HepG2 (cell line): Measurements from ENCODE around the gene LTA4H. TPM values are rescaled to one million over a fixed set of nuclear protein-coding genes. Genes with fewer than 3 reads are reported as not detected.

Experiments
- CBFB ChIP-seq: sonication (generic); formaldehyde crosslinking; IDR thresholded peaks from 2 replicates; pipeline ENCODE4 v1.4.0; 2020; ENCODE audit warnings: missing genetic modification reagents
- ESRRA ChIP-seq: sonication (generic); formaldehyde crosslinking; IDR thresholded peaks from 2 replicates; pipeline ENCODE4 v1.5.1; 2020; ENCODE audit warnings: mild to moderate bottlenecking, low read depth, missing genetic modification reagents
- HMG20A ChIP-seq: IDR thresholded peaks from 2 replicates; pipeline ENCODE4 v1.6.1; 2016; ENCODE audit warnings: borderline replicate concordance
- MED1 ChIP-seq: sonication (generic); formaldehyde crosslinking; IDR thresholded peaks from 2 replicates; pipeline ENCODE4 v1.4.0; 2020; ENCODE audit warnings: missing genetic modification reagents
- TBX3 ChIP-seq: fragments of 450-650 bp; IDR thresholded peaks from 2 replicates; pipeline ENCODE4 v1.6.1; 2017; ENCODE audit warnings: antibody characterized with exemption, mild to moderate bottlenecking, inconsistent platforms, borderline replicate concordance
- polyA plus RNA-seq, 8 experiments: library from polyadenylated mRNA; depleted of rRNA in 3 of 8; stranded (reverse) in 7 of 8; unstranded in 1 of 8; fragments of >200 nt; fragmentation: Illumina TruSeq in 4 of 8; extraction: Trizol in 4 of 8; gene quantifications; 2 replicates each; pipeline versions ENCODE4 v1.2.1 to v1.2.3, GENCODE V29; 2011 to 2016; ENCODE audit warnings: low read depth in 4 of 8, missing spikeins in 1 of 8, mixed read lengths in 1 of 8; ENCODE audit not compliant: insufficient read depth in 1 of 8
- total RNA-seq, 5 experiments: library from RNA; depleted of rRNA; stranded (reverse); fragments of >200 nt; fragmentation: Illumina TruSeq; extraction: Trizol; gene quantifications; 2 replicates each; pipeline ENCODE4 v1.2.3, GENCODE V29; 2016; ENCODE audit warnings: low read depth in 1 of 5
- TF ChIP-seq, protein P1 (sequence below): sonication (generic); formaldehyde crosslinking; IDR thresholded peaks from 2 replicates; pipeline ENCODE4 v1.9.0; 2021; ENCODE audit warnings: mild to moderate bottlenecking, missing genetic modification reagents
- TF ChIP-seq, protein P2 (sequence below): sonication (generic); formaldehyde crosslinking; IDR thresholded peaks from 2 replicates; pipeline ENCODE4 v1.4.0; 2020; ENCODE audit warnings: mild to moderate bottlenecking, missing genetic modification reagents, borderline replicate concordance

LTA4H gene
- total and polyA plus RNA-seq, 2 of the 13 experiments (the other 11 are each of a cell fraction or from before 2014, with no cell fraction given), result 87.5 to 90.4 TPM

DNA sequence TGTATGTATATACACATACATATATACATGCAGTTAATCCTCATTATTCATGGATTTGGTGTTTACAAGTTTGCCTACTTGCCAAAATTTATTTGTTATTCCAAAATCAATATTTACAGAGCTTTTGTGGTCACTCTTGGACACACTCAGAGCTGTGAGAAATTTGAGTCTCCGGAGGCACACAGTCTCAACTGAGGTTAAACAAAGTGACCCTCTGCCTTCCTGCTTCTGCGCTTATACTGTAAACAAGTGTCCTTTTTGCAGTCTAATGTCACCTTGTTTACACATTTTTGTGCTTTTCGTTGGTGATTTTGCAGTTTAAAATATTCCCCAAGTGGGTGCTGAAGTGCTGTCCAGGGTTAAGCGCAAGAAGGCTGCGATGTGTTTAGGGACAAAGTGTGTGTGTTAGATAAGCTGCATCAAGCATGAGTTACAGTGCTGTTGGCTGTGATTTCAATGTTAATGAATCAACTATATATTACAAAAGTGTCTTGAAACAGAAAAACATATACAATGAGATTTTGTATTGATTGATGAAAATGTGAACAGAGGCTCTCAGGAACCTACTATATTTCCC lies 13.1 kb upstream of the LTA4H start (continued):
- TF ChIP-seq, protein P1, sequence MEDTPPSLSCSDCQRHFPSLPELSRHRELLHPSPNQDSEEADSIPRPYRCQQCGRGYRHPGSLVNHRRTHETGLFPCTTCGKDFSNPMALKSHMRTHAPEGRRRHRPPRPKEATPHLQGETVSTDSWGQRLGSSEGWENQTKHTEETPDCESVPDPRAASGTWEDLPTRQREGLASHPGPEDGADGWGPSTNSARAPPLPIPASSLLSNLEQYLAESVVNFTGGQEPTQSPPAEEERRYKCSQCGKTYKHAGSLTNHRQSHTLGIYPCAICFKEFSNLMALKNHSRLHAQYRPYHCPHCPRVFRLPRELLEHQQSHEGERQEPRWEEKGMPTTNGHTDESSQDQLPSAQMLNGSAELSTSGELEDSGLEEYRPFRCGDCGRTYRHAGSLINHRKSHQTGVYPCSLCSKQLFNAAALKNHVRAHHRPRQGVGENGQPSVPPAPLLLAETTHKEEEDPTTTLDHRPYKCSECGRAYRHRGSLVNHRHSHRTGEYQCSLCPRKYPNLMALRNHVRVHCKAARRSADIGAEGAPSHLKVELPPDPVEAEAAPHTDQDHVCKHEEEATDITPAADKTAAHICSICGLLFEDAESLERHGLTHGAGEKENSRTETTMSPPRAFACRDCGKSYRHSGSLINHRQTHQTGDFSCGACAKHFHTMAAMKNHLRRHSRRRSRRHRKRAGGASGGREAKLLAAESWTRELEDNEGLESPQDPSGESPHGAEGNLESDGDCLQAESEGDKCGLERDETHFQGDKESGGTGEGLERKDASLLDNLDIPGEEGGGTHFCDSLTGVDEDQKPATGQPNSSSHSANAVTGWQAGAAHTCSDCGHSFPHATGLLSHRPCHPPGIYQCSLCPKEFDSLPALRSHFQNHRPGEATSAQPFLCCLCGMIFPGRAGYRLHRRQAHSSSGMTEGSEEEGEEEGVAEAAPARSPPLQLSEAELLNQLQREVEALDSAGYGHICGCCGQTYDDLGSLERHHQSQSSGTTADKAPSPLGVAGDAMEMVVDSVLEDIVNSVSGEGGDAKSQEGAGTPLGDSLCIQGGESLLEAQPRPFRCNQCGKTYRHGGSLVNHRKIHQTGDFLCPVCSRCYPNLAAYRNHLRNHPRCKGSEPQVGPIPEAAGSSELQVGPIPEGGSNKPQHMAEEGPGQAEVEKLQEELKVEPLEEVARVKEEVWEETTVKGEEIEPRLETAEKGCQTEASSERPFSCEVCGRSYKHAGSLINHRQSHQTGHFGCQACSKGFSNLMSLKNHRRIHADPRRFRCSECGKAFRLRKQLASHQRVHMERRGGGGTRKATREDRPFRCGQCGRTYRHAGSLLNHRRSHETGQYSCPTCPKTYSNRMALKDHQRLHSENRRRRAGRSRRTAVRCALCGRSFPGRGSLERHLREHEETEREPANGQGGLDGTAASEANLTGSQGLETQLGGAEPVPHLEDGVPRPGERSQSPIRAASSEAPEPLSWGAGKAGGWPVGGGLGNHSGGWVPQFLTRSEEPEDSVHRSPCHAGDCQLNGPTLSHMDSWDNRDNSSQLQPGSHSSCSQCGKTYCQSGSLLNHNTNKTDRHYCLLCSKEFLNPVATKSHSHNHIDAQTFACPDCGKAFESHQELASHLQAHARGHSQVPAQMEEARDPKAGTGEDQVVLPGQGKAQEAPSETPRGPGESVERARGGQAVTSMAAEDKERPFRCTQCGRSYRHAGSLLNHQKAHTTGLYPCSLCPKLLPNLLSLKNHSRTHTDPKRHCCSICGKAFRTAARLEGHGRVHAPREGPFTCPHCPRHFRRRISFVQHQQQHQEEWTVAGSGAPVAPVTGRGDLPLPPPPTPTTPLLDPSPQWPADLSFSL, result no peak
- TF ChIP-seq ESRRA (CRISPR knock-in tag) (no peak), HMG20A (CRISPR knock-in tag) (peak; percentile 86; the same call in 1 of the 2 replicates), TBX3 (peak; percentile 96), CBFB (CRISPR knock-in tag) (peak; percentile 98), MED1 (peak; percentile 33; the same call in 1 of the 2 replicates)
- TF ChIP-seq, protein P2, sequence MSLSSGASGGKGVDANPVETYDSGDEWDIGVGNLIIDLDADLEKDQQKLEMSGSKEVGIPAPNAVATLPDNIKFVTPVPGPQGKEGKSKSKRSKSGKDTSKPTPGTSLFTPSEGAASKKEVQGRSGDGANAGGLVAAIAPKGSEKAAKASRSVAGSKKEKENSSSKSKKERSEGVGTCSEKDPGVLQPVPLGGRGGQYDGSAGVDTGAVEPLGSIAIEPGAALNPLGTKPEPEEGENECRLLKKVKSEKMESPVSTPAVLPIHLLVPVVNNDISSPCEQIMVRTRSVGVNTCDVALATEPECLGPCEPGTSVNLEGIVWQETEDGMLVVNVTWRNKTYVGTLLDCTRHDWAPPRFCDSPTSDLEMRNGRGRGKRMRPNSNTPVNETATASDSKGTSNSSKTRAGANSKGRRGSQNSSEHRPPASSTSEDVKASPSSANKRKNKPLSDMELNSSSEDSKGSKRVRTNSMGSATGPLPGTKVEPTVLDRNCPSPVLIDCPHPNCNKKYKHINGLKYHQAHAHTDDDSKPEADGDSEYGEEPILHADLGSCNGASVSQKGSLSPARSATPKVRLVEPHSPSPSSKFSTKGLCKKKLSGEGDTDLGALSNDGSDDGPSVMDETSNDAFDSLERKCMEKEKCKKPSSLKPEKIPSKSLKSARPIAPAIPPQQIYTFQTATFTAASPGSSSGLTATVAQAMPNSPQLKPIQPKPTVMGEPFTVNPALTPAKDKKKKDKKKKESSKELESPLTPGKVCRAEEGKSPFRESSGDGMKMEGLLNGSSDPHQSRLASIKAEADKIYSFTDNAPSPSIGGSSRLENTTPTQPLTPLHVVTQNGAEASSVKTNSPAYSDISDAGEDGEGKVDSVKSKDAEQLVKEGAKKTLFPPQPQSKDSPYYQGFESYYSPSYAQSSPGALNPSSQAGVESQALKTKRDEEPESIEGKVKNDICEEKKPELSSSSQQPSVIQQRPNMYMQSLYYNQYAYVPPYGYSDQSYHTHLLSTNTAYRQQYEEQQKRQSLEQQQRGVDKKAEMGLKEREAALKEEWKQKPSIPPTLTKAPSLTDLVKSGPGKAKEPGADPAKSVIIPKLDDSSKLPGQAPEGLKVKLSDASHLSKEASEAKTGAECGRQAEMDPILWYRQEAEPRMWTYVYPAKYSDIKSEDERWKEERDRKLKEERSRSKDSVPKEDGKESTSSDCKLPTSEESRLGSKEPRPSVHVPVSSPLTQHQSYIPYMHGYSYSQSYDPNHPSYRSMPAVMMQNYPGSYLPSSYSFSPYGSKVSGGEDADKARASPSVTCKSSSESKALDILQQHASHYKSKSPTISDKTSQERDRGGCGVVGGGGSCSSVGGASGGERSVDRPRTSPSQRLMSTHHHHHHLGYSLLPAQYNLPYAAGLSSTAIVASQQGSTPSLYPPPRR, result peak; percentile 97
